Measurements from ENCODE around the gene XRCC6. TPM values are rescaled to one million over a fixed set of nuclear protein-coding genes. Genes with fewer than 3 reads are reported as not detected.

Gene XRCC6
- total and polyA plus RNA-seq, 2 of the 13 experiments (the other 11 are each of a cell fraction or from before 2014, with no cell fraction given), result 124 to 625 TPM

DNA sequence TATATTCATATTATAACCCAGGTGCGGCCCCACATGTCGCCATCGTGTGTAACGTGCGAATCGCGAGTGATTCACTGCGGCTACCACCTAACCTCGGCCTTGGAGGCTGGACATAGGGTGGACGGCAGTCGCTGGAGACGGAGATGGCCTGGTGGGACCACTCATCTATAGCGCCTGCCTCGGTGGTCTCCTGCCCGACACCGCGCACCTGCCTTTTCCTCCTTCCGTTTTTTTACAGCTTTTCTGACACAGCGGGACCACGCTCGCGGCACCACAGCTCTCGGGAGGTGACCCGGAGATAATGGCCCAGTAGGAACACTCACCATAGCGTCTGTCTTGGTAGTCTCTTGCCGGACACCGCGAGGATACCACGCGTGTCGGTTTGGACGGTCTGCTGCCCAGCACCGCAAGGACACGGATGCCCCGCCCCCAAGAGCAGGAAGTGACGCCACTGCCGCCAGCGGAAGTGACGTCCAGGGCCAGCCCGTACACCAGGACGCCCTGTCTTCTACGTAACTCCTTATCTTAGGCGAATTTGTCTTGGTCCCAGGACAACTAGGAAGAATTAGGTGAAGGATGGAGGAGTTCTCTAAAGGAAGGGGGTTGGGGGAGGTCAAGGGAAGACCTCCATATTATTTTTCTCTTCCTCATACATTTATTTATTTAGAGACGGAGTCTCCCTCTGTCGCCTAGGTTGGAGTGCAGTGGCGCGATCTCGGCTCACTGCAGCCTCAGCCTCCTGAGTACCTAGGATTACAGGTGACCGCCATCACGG lies 61.1 kb downstream of the XRCC6 start (continued):
- TF ChIP-seq, protein P1, sequence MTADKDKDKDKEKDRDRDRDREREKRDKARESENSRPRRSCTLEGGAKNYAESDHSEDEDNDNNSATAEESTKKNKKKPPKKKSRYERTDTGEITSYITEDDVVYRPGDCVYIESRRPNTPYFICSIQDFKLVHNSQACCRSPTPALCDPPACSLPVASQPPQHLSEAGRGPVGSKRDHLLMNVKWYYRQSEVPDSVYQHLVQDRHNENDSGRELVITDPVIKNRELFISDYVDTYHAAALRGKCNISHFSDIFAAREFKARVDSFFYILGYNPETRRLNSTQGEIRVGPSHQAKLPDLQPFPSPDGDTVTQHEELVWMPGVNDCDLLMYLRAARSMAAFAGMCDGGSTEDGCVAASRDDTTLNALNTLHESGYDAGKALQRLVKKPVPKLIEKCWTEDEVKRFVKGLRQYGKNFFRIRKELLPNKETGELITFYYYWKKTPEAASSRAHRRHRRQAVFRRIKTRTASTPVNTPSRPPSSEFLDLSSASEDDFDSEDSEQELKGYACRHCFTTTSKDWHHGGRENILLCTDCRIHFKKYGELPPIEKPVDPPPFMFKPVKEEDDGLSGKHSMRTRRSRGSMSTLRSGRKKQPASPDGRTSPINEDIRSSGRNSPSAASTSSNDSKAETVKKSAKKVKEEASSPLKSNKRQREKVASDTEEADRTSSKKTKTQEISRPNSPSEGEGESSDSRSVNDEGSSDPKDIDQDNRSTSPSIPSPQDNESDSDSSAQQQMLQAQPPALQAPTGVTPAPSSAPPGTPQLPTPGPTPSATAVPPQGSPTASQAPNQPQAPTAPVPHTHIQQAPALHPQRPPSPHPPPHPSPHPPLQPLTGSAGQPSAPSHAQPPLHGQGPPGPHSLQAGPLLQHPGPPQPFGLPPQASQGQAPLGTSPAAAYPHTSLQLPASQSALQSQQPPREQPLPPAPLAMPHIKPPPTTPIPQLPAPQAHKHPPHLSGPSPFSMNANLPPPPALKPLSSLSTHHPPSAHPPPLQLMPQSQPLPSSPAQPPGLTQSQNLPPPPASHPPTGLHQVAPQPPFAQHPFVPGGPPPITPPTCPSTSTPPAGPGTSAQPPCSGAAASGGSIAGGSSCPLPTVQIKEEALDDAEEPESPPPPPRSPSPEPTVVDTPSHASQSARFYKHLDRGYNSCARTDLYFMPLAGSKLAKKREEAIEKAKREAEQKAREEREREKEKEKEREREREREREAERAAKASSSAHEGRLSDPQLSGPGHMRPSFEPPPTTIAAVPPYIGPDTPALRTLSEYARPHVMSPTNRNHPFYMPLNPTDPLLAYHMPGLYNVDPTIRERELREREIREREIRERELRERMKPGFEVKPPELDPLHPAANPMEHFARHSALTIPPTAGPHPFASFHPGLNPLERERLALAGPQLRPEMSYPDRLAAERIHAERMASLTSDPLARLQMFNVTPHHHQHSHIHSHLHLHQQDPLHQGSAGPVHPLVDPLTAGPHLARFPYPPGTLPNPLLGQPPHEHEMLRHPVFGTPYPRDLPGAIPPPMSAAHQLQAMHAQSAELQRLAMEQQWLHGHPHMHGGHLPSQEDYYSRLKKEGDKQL (CRISPR knock-in tag; IDR thresholded peaks at IDR 0.05; ENCODE audit: low read depth), result no peak
- TF ChIP-seq, protein P2, sequence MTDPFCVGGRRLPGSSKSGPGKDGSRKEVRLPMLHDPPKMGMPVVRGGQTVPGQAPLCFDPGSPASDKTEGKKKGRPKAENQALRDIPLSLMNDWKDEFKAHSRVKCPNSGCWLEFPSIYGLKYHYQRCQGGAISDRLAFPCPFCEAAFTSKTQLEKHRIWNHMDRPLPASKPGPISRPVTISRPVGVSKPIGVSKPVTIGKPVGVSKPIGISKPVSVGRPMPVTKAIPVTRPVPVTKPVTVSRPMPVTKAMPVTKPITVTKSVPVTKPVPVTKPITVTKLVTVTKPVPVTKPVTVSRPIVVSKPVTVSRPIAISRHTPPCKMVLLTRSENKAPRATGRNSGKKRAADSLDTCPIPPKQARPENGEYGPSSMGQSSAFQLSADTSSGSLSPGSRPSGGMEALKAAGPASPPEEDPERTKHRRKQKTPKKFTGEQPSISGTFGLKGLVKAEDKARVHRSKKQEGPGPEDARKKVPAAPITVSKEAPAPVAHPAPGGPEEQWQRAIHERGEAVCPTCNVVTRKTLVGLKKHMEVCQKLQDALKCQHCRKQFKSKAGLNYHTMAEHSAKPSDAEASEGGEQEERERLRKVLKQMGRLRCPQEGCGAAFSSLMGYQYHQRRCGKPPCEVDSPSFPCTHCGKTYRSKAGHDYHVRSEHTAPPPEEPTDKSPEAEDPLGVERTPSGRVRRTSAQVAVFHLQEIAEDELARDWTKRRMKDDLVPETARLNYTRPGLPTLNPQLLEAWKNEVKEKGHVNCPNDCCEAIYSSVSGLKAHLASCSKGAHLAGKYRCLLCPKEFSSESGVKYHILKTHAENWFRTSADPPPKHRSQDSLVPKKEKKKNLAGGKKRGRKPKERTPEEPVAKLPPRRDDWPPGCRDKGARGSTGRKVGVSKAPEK (CRISPR knock-in tag; IDR thresholded peaks at IDR 0.05; ENCODE audit: borderline replicate concordance), result no peak
- TF ChIP-seq ZNF629 (CRISPR knock-in tag; conservative IDR thresholded peaks at IDR 0.05) (no peak), ZBTB38 (CRISPR knock-in tag; IDR thresholded peaks at IDR 0.05) (peak; percentile 74), NCOA1 (CRISPR knock-in tag; IDR thresholded peaks at IDR 0.05) (no peak), ZNF724P (CRISPR knock-in tag; IDR thresholded peaks at IDR 0.05; ENCODE audit: borderline replicate concordance) (no peak; the same call in 1 of the 2 replicates), SMC3 (IDR thresholded peaks at IDR 0.05; ENCODE audit: low read length) (no peak), CC2D1A (CRISPR knock-in tag; IDR thresholded peaks at IDR 0.05) (no peak), MBNL3 (CRISPR knock-in tag; conservative IDR thresholded peaks at IDR 0.05) (no peak), ZNF234 (CRISPR knock-in tag; conservative IDR thresholded peaks at IDR 0.05) (no peak; the same call in 1 of the 2 replicates), ZNF589 (CRISPR knock-in tag; conservative IDR thresholded peaks at IDR 0.05) (no peak), TBL1XR1 (IDR thresholded peaks at IDR 0.05; ENCODE audit: borderline replicate concordance, low read length, partially characterized antibody) (no peak), ZBTB7A (CRISPR knock-in tag; IDR thresholded peaks at IDR 0.05) (no peak)
- TF ChIP-seq, protein P3, sequence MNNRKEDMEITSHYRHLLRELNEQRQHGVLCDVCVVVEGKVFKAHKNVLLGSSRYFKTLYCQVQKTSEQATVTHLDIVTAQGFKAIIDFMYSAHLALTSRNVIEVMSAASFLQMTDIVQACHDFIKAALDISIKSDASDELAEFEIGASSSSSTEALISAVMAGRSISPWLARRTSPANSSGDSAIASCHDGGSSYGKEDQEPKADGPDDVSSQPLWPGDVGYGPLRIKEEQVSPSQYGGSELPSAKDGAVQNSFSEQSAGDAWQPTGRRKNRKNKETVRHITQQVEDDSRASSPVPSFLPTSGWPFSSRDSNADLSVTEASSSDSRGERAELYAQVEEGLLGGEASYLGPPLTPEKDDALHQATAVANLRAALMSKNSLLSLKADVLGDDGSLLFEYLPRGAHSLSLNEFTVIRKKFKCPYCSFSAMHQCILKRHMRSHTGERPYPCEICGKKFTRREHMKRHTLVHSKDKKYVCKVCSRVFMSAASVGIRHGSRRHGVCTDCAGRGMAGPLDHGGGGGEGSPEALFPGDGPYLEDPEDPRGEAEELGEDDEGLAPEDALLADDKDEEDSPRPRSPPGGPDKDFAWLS (CRISPR knock-in tag; IDR thresholded peaks at IDR 0.05; ENCODE audit: borderline replicate concordance), result no peak
- TF ChIP-seq, protein P4, sequence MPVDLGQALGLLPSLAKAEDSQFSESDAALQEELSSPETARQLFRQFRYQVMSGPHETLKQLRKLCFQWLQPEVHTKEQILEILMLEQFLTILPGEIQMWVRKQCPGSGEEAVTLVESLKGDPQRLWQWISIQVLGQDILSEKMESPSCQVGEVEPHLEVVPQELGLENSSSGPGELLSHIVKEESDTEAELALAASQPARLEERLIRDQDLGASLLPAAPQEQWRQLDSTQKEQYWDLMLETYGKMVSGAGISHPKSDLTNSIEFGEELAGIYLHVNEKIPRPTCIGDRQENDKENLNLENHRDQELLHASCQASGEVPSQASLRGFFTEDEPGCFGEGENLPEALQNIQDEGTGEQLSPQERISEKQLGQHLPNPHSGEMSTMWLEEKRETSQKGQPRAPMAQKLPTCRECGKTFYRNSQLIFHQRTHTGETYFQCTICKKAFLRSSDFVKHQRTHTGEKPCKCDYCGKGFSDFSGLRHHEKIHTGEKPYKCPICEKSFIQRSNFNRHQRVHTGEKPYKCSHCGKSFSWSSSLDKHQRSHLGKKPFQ (CRISPR knock-in tag; IDR thresholded peaks at IDR 0.05; ENCODE audit: insufficient replicate concordance), result peak; percentile 56
